OCI-LY1 (cell line): ENCODE measurements around the gene FBXL17.

Experiments used
- H2AFZ ChIP-seq: fragments of 200-600 bp; sonication (generic), shearing (Covaris generic); 2 replicates; pipeline ENCODE4 v1.6.0; 2014; ENCODE audit warnings: antibody characterized with exemption, mild to moderate bottlenecking, low read length
- H3F3A ChIP-seq: fragments of 200-600 bp; sonication (generic), shearing (Covaris generic); 2 replicates; pipeline ENCODE4 v1.6.0; 2014; ENCODE audit warnings: mild to moderate bottlenecking, antibody characterized with exemption, low read length, moderate library complexity; ENCODE audit not compliant: insufficient read depth
- H3K27ac ChIP-seq: fragments of 200-600 bp; sonication (generic); 2 replicates; pipeline ENCODE4 v1.5.1; 2014; ENCODE audit warnings: low read length, mixed run types, mild to moderate bottlenecking, low read depth; ENCODE audit not compliant: poor library complexity, severe bottlenecking
- H3K27me3 ChIP-seq: fragments of 200-600 bp; sonication (generic); 2 replicates; pipeline ENCODE4 v1.6.0; 2014; ENCODE audit warnings: antibody characterized with exemption, mild to moderate bottlenecking, low read length, moderate library complexity; ENCODE audit not compliant: insufficient read depth
- H3K36me3 ChIP-seq: fragments of 200-600 bp; sonication (generic); 2 replicates; pipeline ENCODE4 v1.6.1; 2014; ENCODE audit warnings: mild to moderate bottlenecking, antibody characterized with exemption, low read length, moderate library complexity, mixed read lengths; ENCODE audit not compliant: insufficient read depth
- H3K4me1 ChIP-seq: fragments of 200-600 bp; sonication (generic); 2 replicates; pipeline ENCODE4 v1.5.1; 2014; ENCODE audit warnings: mild to moderate bottlenecking, low read length, moderate library complexity; ENCODE audit not compliant: insufficient read depth, severe bottlenecking
- H3K4me2 ChIP-seq: fragments of 200-600 bp; sonication (generic), shearing (Covaris generic); 2 replicates; pipeline ENCODE4 v1.6.1; 2014; ENCODE audit warnings: low read length
- H3K4me3 ChIP-seq: fragments of 200-600 bp; sonication (generic); 2 replicates; pipeline ENCODE4 v1.5.1; 2014; ENCODE audit warnings: low read length, low read depth, mild to moderate bottlenecking, mixed read lengths; ENCODE audit not compliant: poor library complexity, severe bottlenecking
- H3K79me2 ChIP-seq: fragments of 200-600 bp; shearing (Covaris generic); 2 replicates; pipeline ENCODE4 v1.6.1; 2016; ENCODE audit warnings: mixed run types, low read length, mixed read lengths; ENCODE audit not compliant: insufficient read depth
- H3K9ac ChIP-seq: fragments of 200-600 bp; sonication (generic), shearing (Covaris generic); 2 replicates; pipeline ENCODE4 v1.6.1; 2014; ENCODE audit warnings: mild to moderate bottlenecking, low read length, mixed read lengths
- H3K9me2 ChIP-seq: fragments of 200-600 bp; sonication (generic), shearing (Covaris generic); 2 replicates; pipeline ENCODE4 v1.6.1; 2014; ENCODE audit warnings: low read depth, mild to moderate bottlenecking, low read length, mixed read lengths
- H3K9me3 ChIP-seq: fragments of 200-600 bp; shearing (Covaris generic); 2 replicates; pipeline ENCODE4 v1.6.1; 2014; ENCODE audit warnings: low read length, mixed read lengths
- H4K20me1 ChIP-seq: fragments of 200-600 bp; sonication (generic), shearing (Covaris generic); 2 replicates; pipeline ENCODE4 v1.6.0; 2016; ENCODE audit warnings: mild to moderate bottlenecking, low read length; ENCODE audit not compliant: insufficient read depth
- CTCF ChIP-seq: fragments of 200-600 bp; sonication (generic), shearing (Covaris generic); IDR thresholded peaks from 2 replicates; pipeline ENCODE4 v1.5.1; 2017; ENCODE audit warnings: mild to moderate bottlenecking, antibody characterized with exemption, low read length, moderate library complexity, mixed read lengths
- EZH2 ChIP-seq: fragments of 200-600 bp; sonication (generic), shearing (Covaris generic); IDR thresholded peaks from 2 replicates; pipeline ENCODE4 v1.8.0; 2017; ENCODE audit warnings: borderline replicate concordance, mixed run types, mild to moderate bottlenecking, antibody characterized with exemption, low read length, moderate library complexity, mixed read lengths

The FBXL17 gene

GRCh38 chr5:107968406-107968843, 413.5 kb downstream of the FBXL17 start:
- H3K27ac ChIP-seq: no peak overlapping the region
- no peaks in the 10 kb centered on the region for H3F3A ChIP-seq
- no peaks in the 10 kb centered on the region for H3K27me3 ChIP-seq
- H3K4me2 ChIP-seq: no peak overlapping the region
- no peaks in the 10 kb centered on the region for H3K79me2 ChIP-seq
- no peak overlapping the region for H3K9ac ChIP-seq
- no peak overlapping the region for H3K4me3 ChIP-seq
- no peaks in the 10 kb centered on the region for H4K20me1 ChIP-seq
- no peak overlapping the region for H2AFZ ChIP-seq
- no peaks in the 10 kb centered on the region for H3K4me1 ChIP-seq
- H3K9me2 ChIP-seq: no peaks in the 10 kb centered on the region
- TF ChIP-seq EZH2 (no peak), CTCF (no peak)
- no peaks in the 10 kb centered on the region for H3K36me3 ChIP-seq
- H3K9me3 ChIP-seq: no peaks in the 10 kb centered on the region

GRCh38 chr5:107966201-107966600, 415.7 kb downstream of the FBXL17 start:
- H3K79me2 ChIP-seq: no peaks in the 10 kb centered on the region
- no peaks in the 10 kb centered on the region for H3F3A ChIP-seq
- no peaks in the 10 kb centered on the region for H3K36me3 ChIP-seq
- TF ChIP-seq CTCF (no peak), EZH2 (no peak)
- H3K9ac ChIP-seq: no peak overlapping the region
- no peaks in the 10 kb centered on the region for H3K27me3 ChIP-seq
- H3K4me1 ChIP-seq: no peaks in the 10 kb centered on the region
- H3K4me3 ChIP-seq: no peak overlapping the region
- no peak overlapping the region for H2AFZ ChIP-seq
- H3K27ac ChIP-seq: no peak overlapping the region
- no peaks in the 10 kb centered on the region for H3K9me2 ChIP-seq
- no peaks in the 10 kb centered on the region for H4K20me1 ChIP-seq
- no peaks in the 10 kb centered on the region for H3K9me3 ChIP-seq
- no peak overlapping the region for H3K4me2 ChIP-seq

- no peaks in the 10 kb centered on the region for H3K9me2 ChIP-seq
- H3F3A ChIP-seq: no peaks in the 10 kb centered on the region
- no peak for TF ChIP-seq EZH2
- no peak for TF ChIP-seq CTCF
- no peaks in the 10 kb centered on the region for H3K4me1 ChIP-seq
- H3K4me3 ChIP-seq: no peak overlapping the region
- H3K36me3 ChIP-seq: no peaks in the 10 kb centered on the region
- no peak overlapping the region for H3K4me2 ChIP-seq
- no peaks in the 10 kb centered on the region for H3K9me3 ChIP-seq
- H4K20me1 ChIP-seq: no peaks in the 10 kb centered on the region
- no peaks in the 10 kb centered on the region for H3K27me3 ChIP-seq
- H2AFZ ChIP-seq: no peak overlapping the region
- no peaks in the 10 kb centered on the region for H3K79me2 ChIP-seq
- H3K9ac ChIP-seq: no peak overlapping the region
- no peak overlapping the region for H3K27ac ChIP-seq
Observed at GRCh38 chr5:107964722-107965121, 417.2 kb downstream of the FBXL17 start.
